Measurements from ENCODE around the gene ZNF319.

GRCh38 chr16:57948027-57948426 lies 52.4 kb downstream of the ZNF319 start:
- TF ChIP-seq, protein P1, sequence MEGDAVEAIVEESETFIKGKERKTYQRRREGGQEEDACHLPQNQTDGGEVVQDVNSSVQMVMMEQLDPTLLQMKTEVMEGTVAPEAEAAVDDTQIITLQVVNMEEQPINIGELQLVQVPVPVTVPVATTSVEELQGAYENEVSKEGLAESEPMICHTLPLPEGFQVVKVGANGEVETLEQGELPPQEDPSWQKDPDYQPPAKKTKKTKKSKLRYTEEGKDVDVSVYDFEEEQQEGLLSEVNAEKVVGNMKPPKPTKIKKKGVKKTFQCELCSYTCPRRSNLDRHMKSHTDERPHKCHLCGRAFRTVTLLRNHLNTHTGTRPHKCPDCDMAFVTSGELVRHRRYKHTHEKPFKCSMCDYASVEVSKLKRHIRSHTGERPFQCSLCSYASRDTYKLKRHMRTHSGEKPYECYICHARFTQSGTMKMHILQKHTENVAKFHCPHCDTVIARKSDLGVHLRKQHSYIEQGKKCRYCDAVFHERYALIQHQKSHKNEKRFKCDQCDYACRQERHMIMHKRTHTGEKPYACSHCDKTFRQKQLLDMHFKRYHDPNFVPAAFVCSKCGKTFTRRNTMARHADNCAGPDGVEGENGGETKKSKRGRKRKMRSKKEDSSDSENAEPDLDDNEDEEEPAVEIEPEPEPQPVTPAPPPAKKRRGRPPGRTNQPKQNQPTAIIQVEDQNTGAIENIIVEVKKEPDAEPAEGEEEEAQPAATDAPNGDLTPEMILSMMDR (conservative IDR thresholded peaks at IDR 0.05) = no peak
- TF ChIP-seq ZFX (IDR thresholded peaks at IDR 0.05) = no peak
